HFF-Myc (cell line): ENCODE measurements around the gene SYNPR.

Source experiments
- DNase-seq: peaks from one replicate; pipeline ENCODE4 v3.0.0-alpha.2; 2011; ENCODE audit warnings: low read depth; ENCODE audit errors: extremely low read depth
- H3K4me3 ChIP-seq: replicated peaks from 2 replicates; pipeline ENCODE4 v1.5.1; 2011; ENCODE audit warnings: low read depth, mild to moderate bottlenecking, control low read depth, low read length
- CTCF ChIP-seq: IDR thresholded peaks from 2 replicates; pipeline ENCODE4 v1.5.1; 2012; ENCODE audit warnings: mild to moderate bottlenecking, low read depth, low read length, control low read depth; ENCODE audit errors: missing control alignments

SYNPR gene

GRCh38 chr3:63296249-63296648 lies 18.1 kb downstream of the SYNPR start:
- no peak for DNase-seq
- TF ChIP-seq CTCF: no peak
- H3K4me3 ChIP-seq: no peak overlapping the region

DNA sequence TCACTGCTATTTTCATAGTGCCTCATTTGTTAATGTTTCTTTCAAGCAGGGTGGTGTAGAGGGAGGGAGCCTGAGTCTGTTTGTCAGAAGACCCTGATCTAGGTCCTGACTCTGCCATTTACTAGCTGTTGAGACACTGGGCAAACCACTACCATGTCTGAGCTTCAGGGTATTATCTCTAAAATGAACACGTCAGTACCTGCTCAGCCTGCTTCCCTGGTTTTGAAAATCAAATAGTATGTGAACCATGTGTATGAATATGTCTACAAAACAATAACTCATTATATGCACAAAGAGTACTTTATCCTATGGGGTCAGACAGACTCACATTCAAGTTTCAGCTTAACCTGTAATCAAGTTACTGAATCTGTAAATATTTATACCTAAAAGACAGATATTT lies 25.1 kb downstream of the SYNPR start:
- DNase-seq: no peak

DNA sequence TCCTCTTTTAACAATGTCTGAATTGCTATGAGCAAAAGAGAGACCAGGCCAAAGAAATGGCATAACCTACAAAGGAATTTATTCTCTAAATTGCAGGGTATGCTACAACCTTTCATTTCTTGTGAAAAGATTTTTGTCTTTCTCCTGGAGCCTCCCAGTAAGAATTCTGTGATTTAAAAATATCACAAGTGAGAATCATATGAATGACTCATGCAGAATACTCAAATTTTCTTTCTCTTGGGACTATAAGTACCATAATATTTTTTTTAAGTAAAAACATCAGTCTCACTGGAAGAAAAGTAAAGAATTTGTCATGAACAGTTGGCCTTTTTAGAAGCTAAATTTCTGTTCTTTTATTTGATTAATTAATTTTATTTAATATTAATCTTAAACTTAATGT lies 26.3 kb downstream of the SYNPR start:
- no peak overlapping the region for H3K4me3 ChIP-seq
- TF ChIP-seq CTCF: no peak
- DNase-seq: no peak

More for the DNA sequence above, 25.1 kb downstream of the SYNPR start:
- no peak for TF ChIP-seq CTCF
- H3K4me3 ChIP-seq: no peak overlapping the region

GRCh38 chr3:63308072-63308471 lies 30.0 kb downstream of the SYNPR start:
- no peak overlapping the region for H3K4me3 ChIP-seq
- TF ChIP-seq CTCF: no peak
- DNase-seq: no peak

DNA sequence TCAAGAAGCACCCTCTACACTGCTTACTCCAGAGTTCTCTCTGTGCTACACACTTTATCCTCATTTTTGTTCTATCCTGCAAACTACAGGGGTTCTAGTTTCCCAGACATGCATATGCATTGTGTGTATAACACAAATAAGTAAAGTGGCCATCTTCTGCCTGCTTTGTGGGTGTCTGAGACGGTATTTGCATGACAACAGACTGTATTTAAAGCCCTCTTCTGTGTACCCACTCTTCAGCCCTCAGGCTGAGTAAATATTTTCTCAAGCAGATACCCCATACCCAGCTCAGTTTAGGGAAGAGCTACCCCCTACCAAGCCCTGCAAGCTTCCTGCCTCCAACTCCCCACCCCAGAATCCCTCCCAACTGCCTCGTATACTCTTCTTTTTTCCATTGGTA lies 31.7 kb downstream of the SYNPR start:
- no peak overlapping the region for H3K4me3 ChIP-seq
- no peak for DNase-seq
- no peak for TF ChIP-seq CTCF

- no peak overlapping the region for H3K4me3 ChIP-seq
- DNase-seq: no peak
- no peak for TF ChIP-seq CTCF
These were observed 45.7 kb downstream of the SYNPR start for GRCh38 chr3:63323766-63324165.

DNA sequence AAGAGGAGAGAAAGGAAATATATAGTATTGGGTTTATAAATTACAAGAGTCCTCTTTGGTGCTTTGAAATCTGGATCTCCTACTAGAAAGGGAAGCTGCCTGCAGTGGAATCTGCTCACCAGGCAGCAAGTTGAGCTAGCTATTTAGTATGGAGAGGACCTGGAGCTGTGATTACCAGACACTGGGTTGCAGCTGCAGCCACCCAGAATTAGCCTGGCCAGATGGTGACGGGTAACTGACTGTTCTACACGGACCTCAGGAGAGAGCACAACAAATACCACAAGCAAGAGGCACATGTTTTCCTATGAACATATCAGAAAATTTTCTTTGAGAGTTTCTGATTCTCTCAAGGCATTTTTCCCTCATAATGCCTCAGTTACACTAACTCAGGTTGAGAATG lies 46.5 kb downstream of the SYNPR start:
- H3K4me3 ChIP-seq: no peak overlapping the region
- no peak for DNase-seq
- TF ChIP-seq CTCF: no peak
